ENCODE data around the gene SMAD5.
A peak's percentile ranks its signal among the peaks of the same experiment; 100 is the strongest.

The SMAD5 gene

DNA sequence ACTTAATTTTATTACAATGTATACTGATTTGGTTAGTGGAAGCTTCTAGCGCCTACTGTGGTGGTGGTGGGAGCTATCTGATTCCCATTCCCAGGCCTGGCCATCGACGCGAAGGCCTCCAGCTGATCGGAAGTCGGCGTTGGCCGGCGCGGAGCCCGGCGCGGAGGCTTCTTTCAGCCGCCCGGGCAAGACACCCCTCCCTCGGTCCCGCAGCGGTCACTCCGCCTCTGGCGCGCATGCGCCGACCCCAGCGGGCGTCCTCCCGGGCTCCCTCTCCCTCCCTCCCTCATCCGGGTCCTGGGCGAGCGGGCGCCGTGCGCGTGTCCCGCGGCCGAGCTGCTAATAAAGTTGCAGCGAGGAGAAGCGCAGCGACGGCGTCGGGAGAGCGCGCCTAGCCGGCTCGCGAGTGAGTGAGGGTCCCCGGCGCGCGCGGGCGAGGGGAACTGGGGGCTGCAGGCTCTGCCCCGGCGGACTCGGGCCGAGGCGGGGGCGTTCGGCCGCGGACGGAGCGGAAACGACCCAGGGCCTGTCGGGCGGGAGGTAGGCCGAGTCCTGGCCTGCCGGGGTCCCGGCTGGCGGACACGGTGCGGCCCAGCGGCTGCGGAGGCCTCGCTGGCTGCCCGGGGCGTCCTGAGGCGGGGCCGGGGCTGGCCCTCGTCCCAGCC, at the start of gene SMAD5:
Gene SMAD5 (plus strand): TSS at position 289 of the 665 bp plus-strand sequence. CDS start 20,916 bp downstream, outside the sequence.
- DNase-seq (ENCODE audit: low read depth in 2 of 2) = peak; percentile 63 to 79

DNA sequence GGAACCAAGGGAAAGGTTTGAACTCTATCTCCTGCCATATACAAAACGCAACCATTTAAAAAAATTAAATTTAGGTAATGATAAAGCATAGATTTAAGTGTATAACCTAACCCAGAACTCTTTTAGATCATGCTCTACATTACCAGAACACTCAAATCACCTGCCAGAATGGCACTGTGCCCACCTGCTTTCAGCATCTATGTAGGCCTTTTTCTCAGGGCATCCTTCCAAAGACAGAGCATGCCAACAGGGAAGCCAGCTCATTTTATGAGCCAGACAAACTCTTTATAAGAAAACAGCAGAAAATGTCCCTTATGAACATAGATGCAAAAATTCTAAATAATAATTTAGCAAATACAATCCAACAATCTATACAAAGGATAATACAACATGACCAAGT, 47.9 kb upstream of the SMAD5 start:
- DNase-seq (ENCODE audit: low read depth in 2 of 2) = no peak

DNA sequence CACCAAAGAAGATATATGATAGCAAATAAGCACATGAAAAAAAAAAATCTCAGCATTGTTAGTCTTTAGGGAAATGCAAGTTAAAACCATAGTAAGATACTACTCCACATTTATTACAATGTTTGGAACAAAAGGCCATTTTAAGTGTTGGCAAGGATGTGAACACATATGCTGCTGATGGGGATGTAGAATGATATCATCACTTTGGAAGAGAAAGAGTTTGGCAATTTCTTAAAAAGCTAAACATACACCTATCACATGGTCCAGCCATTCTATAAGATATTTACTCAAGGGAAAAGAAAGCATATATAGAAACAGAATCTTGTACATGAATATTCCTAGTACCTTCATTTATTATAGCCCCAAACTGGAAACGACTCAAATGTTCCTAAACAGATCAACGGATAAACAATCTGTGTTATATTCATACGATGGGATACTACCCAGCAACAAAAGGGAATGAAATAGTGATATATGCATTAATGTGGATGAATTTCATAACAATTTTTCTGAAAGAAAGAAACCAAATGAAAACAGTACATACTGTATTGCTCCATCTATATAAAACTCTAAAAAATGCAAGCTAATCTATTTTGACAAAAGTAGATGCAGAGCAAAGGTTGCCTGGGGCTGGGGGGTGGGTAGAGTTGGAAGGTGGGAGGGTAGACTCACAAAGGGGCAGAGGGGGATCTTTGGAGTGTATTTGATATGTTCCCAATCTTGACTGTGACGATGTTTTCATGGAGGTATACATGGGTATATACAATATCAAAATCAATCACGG, 45.7 kb upstream of the SMAD5 start:
- DNase-seq (ENCODE audit: low read depth in 2 of 2) = no peak

DNA sequence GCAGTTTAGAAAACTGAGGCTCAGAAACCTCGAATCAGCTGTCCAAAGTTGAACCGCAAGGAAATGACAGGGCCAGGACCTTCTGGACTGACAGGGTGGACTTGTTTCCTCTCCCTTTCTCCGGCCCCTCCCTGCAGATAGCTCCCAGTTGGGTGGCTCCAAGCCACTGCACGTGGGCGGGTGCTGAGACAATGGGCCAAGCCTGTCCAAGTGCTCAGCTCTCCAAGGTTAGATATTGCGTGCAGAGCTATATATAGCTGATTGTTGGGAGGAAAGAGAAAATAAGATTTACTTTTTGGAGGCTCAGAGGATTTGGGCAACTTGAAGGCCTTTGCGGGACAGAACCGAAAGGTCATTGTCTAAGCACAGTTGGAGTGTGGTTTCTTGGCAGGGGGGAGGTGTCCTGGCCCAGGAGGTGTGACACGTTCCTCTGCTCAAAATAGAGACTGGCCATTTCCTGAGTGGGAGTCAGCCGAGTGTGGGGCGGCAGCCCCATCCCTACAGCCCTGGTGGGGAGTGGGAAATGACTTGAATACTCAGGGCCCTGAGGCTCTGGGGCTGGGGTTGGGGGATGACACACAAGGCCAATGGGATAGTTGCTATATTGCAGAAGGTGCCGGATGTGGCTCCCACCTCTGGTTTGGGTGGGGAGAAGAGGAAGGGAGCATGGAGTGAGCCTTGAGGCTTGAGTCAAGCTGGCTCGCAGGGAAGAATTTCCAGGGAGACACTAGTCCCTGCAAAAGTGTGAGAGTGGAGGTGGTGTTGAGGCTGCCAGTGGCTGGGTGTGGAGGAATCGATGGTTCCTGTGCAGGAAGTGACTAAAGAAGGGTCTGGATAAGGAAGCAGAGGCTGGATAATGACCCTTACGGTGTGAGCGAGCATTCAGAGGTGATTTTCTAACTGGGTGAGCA, 44.4 kb upstream of the SMAD5 start:
- DNase-seq (ENCODE audit: low read depth in 2 of 2) = no peak

DNA sequence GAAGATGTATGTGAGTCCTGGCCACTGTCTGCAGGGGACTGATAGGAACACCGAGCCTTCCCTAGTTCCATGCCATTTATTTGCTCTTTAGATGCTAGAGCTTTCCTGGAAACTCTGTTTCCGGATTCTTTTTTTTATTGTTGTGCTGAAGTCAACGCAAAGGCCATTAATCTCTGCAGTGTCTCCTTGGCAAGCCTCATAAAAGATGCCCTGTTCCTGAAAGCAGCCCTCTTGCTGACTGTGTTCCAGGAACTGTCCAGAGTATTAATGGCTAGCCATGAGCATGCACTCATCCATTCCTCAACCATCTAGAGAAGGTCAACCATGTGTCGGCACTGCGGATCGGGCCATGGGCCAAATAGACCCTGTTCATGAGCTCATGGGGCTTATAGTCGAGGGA, 42.9 kb upstream of the SMAD5 start:
- DNase-seq (ENCODE audit: low read depth in 2 of 2) = no peak

DNA sequence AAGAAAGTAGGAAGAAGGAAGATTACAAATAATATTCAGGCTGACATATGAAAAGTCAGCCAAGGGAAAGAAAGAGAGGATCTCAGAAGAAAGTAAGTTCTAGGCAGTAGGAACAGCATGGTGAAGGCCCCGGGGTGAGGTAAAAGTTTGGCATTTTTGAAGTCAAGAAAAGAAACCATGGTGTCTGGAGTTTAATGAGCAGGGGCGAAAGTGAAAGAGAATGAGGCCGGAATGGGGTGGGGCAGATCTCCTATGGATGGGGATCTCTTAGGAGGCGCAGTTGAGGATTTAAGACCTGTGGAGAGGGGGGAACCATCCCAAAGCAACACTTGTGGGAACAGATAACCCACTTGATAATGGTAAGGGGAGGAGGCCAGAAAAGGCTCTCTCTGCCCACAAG, 42.3 kb upstream of the SMAD5 start:
- no peak for DNase-seq (ENCODE audit: low read depth in 2 of 2)

DNA sequence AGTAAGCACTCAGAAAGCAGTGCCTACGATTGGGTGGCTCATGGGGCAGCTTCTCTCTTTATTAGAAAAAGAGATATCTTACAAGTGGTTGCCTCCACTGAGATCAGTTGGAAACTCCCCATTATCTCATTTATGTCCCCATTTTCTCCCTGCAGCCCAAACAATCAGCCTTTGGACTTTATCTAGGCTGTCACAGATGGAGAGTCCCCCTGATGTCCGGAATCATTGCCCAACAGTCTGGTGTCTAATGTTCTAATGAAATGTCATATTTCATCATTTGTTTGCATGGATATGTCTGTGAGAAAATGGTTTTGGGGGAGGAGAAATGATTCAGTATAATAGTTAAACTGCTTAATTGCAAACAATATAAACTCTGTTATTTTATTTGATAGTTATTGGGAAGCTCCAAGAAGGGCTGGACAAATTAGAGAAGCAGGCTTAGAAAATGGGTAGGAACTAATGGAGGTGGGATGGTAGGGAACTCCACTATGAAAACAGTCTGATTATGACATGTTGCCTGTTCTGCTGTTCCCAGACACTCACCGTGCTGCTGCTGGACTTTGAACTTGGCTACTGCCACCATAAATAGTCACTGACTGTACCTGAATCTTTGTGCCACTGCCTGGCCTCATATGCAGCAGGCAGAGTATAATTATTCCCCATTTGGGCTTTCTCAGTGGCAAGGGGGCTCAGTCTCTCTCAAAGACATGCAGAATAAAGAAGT, 38.3 kb upstream of the SMAD5 start:
- DNase-seq (ENCODE audit: low read depth in 2 of 2) = no peak

DNA sequence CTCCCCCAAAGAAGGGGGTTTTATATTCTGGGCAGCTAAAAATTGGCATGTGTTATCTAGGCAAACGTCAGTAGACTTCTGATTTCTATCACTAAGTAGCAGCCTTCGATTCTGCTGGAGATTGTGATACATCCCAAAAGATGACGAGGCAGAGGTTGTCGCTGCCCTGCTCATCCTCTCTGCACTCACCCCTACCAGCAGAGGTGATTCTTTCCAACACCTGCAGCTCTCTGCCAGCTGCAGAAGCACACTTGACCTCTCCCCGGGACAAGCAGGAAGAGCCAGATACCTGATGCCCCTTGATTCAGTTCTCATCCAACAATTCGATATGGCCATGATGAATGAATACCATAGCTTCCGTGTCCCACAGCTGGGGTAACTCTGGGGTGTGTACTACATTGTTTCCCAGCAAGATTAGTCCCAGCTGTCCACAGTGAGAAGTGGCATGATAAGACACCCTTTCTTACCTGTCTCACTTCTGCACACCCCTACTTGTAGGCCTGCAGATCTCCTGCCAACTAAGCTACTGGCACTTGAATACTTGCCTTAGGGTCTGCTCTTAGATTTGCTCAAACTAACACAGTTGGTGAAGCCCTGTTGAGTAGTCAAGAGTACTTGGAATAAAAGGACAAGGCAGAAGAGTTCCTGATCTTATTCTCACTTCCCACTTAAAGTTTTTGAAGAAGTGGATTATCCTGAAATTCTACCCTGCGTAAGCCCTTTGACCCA, 37.6 kb upstream of the SMAD5 start:
- no peak for DNase-seq (ENCODE audit: low read depth in 2 of 2)

DNA sequence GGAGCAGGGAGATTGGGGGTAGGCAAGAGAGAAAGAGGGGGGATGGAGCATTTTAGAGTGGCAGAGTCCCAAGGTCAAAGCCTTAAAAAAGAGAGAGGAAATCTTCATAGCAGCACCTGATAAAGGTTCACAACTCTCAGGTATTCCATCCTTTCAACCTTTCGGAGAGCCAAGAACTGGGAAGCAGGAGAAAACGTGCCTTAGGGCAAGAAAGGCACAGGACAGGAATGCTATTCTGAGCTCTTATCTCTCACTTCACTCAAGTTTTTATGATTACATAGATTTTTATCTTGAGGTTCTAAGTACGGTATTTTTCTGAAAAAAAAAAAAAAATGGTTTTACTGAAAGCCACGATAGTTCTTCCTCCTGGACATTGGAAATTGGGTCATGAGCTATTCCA, 34.5 kb upstream of the SMAD5 start:
- no peak for DNase-seq (ENCODE audit: low read depth in 2 of 2)

DNA sequence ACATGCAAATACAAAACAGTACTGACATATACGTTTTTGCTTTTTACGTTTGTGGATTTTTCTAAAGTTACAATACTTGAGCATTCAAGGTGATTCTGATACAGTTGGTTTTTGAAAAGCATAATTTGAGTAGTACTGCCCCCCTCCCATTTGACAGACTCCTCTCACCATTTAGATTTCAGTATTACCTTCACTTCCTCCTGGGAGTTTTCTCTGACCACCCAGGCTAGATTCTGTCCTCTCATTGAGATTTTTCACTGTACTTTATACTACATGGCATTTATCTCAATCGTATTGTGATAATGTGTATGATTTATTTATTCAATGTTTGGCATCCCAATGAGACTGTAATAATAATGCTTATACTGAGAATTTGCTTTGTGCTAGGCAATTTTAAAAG, 32.8 kb upstream of the SMAD5 start:
- no peak for DNase-seq (ENCODE audit: low read depth in 2 of 2)

DNA sequence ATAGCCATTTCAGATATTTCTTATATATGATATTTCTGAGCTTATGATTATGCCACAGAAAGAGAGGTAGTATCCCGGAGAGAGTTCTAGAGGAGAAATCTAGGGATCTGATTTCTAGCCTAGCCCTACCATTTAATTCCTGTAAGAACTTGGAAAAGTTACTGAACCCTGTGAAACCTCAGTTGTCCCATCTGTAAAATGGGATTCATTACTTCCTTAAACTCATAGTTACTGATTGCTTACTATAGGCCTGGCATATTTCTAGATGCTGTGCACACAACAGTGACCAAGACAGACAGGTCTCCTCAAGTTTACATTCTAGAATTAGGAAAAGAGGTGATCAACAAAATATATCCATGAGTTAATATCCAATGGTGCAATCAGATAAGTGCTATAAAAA, 30.8 kb upstream of the SMAD5 start:
- no peak for DNase-seq (ENCODE audit: low read depth in 2 of 2)

DNA sequence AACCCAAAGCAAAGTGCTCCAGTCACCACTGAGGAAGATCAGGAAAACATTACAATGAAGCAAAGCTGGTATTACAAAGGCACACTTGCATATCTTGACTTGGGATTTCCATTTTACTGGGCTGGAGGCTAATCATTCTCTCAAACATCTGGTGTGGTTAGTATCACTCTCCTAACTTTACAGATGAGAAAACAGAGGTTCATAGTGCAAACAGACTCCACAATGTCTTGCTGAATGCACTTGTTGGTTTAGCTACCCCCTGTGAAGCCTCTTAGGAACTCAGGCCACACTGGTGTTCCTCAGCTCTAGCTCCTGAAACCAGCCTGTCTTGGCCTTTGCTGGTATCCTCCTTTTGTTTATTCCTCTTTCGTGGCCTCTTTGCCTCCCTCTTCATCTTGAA, 29.5 kb upstream of the SMAD5 start:
- DNase-seq (ENCODE audit: low read depth in 2 of 2) = no peak

DNA sequence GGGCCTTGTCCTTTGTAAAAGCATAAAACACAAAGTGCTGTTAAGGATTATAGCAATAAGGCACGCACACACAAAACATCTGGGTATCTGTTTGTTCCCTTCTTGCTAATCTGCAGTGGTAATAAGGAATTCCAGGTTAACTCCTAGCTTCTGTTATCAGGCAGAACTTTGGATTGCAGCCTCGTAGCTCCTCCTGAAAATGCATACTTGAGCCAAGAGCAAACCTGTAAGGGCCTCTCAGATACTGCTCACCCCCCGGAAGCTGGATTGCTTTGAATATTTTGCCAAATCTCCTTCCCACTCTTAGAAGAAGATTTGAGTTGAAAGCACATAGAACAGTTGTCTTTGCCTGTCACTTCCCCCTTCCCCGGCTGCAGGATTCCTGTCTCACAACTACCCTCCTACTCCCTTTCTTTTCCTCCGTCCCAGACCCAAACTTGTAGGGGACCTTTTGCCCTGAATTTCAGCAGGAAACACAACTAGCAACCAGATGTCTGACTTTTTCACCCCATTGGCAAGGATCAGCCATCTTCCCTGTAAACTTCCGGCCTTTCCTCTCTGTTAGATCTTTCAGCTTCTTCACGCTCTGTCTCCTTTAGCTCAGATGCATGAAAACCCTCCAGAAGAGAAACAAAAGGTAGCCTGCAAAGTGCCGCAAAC, 28.2 kb upstream of the SMAD5 start:
- no peak for DNase-seq (ENCODE audit: low read depth in 2 of 2)

DNA sequence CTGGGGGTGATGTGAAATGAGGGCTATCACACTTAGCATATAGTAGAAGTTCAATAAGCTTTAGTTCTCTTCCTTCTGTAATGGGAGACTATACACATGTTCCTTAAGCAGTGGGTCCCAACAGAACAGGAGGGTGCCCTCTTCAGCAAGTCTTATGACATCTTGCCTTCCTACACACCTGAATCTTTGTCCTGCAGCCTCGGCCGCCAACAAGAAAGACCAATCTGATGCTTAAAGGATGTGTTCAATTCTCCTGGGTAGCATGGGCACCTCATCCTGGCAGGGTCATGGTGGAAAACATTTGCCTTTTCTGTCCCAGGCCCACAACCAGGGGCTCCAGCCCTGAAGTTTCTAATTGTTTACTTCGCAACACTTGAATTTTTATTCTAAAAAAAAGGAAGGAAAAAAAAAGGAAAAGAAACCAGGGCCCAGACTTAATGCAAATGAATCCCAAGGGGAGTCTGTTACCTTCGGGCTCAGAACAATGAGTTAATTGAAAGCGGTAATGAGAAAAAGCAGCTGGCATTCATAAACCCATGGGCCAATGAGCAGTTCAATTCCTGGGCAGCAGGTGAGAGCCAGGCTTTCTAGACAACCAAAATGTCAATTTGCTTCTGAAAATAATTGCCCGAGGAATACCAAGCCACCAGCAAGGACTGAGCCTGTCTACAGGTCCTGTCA, 26.2 kb upstream of the SMAD5 start:
- DNase-seq (ENCODE audit: low read depth in 2 of 2) = no peak

DNA sequence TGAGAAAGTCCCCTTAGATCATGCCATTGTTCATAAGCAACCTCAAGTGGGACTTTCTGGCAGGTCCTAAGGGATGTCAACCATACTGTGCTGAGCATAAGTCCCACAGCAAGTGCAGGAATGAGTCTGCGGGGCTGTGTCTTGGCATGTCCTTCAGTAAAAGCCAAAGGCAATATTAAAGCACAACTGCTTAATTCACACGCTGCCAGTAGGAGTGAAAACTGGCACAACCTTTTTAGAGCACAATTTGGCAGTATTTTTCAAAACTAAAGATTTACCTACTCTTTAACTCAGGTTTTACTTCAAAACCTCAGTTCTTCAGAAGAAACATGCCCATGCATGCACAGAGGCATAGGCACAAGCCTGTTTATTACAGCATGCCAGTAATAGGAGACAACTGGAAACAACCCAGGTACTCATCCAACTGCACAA, 24.4 kb upstream of the SMAD5 start:
- no peak for DNase-seq (ENCODE audit: low read depth in 2 of 2)

DNA sequence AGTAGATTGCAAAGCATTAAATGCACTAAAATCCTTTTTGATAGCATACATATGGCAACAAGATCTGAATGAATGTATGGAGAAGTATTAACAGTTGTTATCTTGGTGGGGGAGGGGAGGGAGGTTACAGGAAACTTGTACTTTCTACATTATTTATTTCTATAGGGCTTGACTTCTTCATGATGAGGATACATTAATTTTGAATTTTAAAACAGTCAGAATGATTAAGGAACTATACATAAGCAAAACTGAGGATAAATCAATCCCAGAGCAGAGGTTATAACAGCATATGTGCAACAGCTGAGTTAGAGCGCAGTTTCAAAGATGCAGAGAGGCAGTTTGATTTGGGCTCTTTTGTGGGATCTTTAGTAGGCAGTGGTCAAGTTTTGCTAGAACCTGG, 23.9 kb upstream of the SMAD5 start:
- no peak for DNase-seq (ENCODE audit: low read depth in 2 of 2)

DNA sequence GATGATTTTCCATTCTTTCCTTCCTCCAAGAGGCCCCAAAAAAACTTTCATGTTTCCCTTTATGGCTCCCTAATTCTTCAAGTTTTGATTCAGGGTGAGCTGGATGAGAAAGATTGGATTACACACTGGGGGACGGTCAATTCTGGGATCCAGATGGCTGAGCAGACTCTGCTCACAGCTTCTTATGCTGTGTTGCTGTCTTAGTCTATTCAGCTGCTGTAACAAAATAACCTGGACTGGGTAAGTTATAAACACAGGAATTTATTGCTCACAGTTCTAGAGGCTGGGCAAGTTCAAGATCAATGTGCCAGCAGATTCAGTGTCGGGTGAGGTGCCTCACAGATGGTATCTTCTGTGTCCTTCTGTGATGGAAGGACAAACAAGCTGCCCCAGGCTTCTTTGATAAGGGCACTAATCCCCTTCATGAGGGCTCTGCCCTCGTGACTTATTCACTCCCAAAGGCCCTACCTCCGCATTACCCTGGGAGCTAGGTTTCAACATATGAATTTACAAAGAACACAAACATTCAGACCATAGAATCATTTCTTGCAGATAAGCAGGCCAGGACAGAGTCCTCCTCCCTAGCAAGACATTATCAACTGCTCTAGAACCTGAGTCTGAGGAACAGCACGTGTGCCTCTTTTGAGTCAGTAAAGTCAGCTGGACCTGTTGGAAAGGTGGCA, 23.1 kb upstream of the SMAD5 start:
- DNase-seq (ENCODE audit: low read depth in 2 of 2) = no peak

DNA sequence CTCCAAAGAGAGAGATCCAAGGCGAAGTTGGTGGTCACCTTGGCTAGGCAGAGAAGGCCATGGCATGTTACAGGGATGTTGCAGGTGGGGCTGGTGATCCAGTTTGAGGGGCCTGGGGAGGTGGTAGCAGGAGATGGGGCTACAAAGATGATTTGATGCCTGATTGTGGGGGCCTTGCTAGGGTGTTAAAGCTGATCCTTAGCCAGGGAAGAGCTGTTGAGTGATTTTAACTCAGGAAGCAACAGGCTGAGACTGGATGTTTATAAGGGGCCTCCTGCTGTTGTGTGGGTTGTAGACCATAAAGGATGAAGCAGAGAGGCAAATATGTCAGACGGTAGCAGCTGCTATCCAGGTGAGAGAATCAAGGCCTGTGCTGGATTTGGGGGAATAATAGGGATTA, 19.0 kb upstream of the SMAD5 start:
- no peak for DNase-seq (ENCODE audit: low read depth in 2 of 2)

DNA sequence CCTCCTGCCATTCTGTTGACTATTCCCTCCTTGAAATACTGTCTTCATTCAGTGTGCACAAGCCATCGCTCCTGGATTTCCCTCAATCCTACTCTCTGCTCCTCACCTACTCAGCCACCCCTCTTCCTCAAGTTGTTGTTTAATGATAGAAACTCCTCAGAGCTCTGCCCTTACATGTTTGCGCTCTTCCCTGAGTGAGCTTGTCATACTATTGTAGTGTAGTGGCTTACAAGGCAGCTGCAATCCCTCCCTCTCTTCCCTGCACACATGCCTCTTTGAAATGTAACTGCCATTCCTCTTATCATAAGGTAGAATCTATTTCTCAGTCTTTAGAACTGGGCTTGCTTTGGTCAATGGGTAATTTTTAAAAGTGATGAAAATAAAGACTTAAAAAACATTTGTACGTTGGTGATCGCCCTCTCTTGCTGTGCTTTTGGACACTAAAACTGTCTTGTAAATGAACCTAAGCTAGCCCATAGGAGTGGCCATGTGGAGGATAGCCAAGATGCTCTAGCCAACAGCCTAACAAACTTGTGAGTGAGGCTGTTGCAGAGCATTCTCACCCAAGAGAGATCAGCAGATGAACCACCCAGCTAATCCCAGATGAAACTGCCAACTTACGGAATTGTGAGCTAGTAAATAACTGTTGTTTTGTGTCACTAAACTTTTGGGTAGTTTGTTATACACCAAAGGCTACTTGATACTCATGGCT, 18.1 kb upstream of the SMAD5 start:
- no peak for DNase-seq (ENCODE audit: low read depth in 2 of 2)
